HepG2 (cell line): ENCODE results near the gene SFXN5. TPM values are rescaled to one million over a fixed set of nuclear protein-coding genes. Genes with fewer than 3 reads are reported as not detected.

Source experiments
- ADNP ChIP-seq: sonication (generic); formaldehyde crosslinking; IDR thresholded peaks from 2 replicates; pipeline ENCODE4 v1.4.0; 2020; ENCODE audit warnings: missing genetic modification reagents
- ATF6 ChIP-seq: sonication (generic); formaldehyde crosslinking; conservative IDR thresholded peaks from 2 replicates; pipeline ENCODE4 v1.4.0; 2020; ENCODE audit warnings: missing genetic modification reagents
- CENPBD1 ChIP-seq: sonication (generic); formaldehyde crosslinking; IDR thresholded peaks from 2 replicates; pipeline ENCODE4 v1.8.0; 2022; ENCODE audit warnings: missing genetic modification reagents, low read depth, mild to moderate bottlenecking, borderline replicate concordance
- CREBL2 ChIP-seq: sonication (generic); formaldehyde crosslinking; IDR thresholded peaks from 2 replicates; pipeline ENCODE4 v1.8.1; 2023; ENCODE audit warnings: missing genetic modification reagents, mild to moderate bottlenecking, borderline replicate concordance
- DNMT1 ChIP-seq: sonication (generic); formaldehyde crosslinking; IDR thresholded peaks from 2 replicates; pipeline ENCODE4 v1.5.1; 2020; ENCODE audit warnings: mild to moderate bottlenecking, missing genetic modification reagents
- HMGXB3 ChIP-seq: sonication (generic); formaldehyde crosslinking; IDR thresholded peaks from 2 replicates; pipeline ENCODE4 v1.4.0; 2020; ENCODE audit warnings: missing genetic modification reagents, borderline replicate concordance
- HNRNPK ChIP-seq: fragments of 200-400 bp; formaldehyde crosslinking; IDR thresholded peaks from 2 replicates; pipeline ENCODE4 v1.6.1; 2018; ENCODE audit warnings: low read length, low read depth, moderate library complexity, mild to moderate bottlenecking; ENCODE audit not compliant: poor library complexity, severe bottlenecking
- PHB2 ChIP-seq: fragments of 450-650 bp; IDR thresholded peaks from 2 replicates; pipeline ENCODE4 v1.6.1; 2018; ENCODE audit not compliant: partially characterized antibody
- SYNCRIP ChIP-seq: fragments of 200-400 bp; formaldehyde crosslinking; IDR thresholded peaks from 2 replicates; pipeline ENCODE4 v1.6.1; 2018; ENCODE audit warnings: mild to moderate bottlenecking, low read depth, low read length; ENCODE audit not compliant: insufficient read depth
- ZFP91 ChIP-seq: sonication (generic); formaldehyde crosslinking; IDR thresholded peaks from 2 replicates; pipeline ENCODE4 v1.9.0; 2022; ENCODE audit warnings: missing genetic modification reagents, mild to moderate bottlenecking, borderline replicate concordance
- ZNF121 ChIP-seq: sonication (generic); formaldehyde crosslinking; IDR thresholded peaks from 2 replicates; pipeline ENCODE4 v1.5.0; 2020; ENCODE audit warnings: mild to moderate bottlenecking, missing genetic modification reagents
- ZNF281 ChIP-seq: sonication (generic); formaldehyde crosslinking; IDR thresholded peaks from 2 replicates; pipeline ENCODE4 v1.4.0; 2020; ENCODE audit warnings: missing genetic modification reagents, borderline replicate concordance
- ZSCAN29 ChIP-seq: sonication (generic); formaldehyde crosslinking; conservative IDR thresholded peaks from 2 replicates; pipeline ENCODE4 v1.4.0; 2020; ENCODE audit warnings: mild to moderate bottlenecking, missing genetic modification reagents
- ZSCAN5A ChIP-seq: sonication (generic); formaldehyde crosslinking; IDR thresholded peaks from 2 replicates; pipeline ENCODE4 v1.8.0; 2022; ENCODE audit warnings: mild to moderate bottlenecking, missing genetic modification reagents, borderline replicate concordance
- polyA plus RNA-seq, 8 experiments: library from polyadenylated mRNA; depleted of rRNA in 3 of 8; stranded (reverse) in 7 of 8; unstranded in 1 of 8; fragments of >200 nt; fragmentation: Illumina TruSeq in 4 of 8; extraction: Trizol in 4 of 8; gene quantifications; 2 replicates each; pipeline versions ENCODE4 v1.2.1 to v1.2.3, GENCODE V29; 2011 to 2016; ENCODE audit warnings: low read depth in 4 of 8, missing spikeins in 1 of 8, mixed read lengths in 1 of 8; ENCODE audit not compliant: insufficient read depth in 1 of 8
- total RNA-seq, 5 experiments: library from RNA; depleted of rRNA; stranded (reverse); fragments of >200 nt; fragmentation: Illumina TruSeq; extraction: Trizol; gene quantifications; 2 replicates each; pipeline ENCODE4 v1.2.3, GENCODE V29; 2016; ENCODE audit warnings: low read depth in 1 of 5

SFXN5 gene
- total and polyA plus RNA-seq, 2 of the 13 experiments (the other 11 are each of a cell fraction or from before 2014, with no cell fraction given) = 34.9 to 37.4 TPM

GRCh38 chr2:73020657-73021370, 50.7 kb downstream of the SFXN5 start (continued):
- TF ChIP-seq PHB2 (no peak), ATF6 (CRISPR knock-in tag) (no peak), CREBL2 (no peak), HNRNPK (no peak), HMGXB3 (CRISPR knock-in tag) (peak; percentile 69; the same call in 1 of the 2 replicates), SYNCRIP (no peak), DNMT1 (CRISPR knock-in tag) (no peak), ADNP (no peak), CENPBD1 (CRISPR knock-in tag) (no peak), ZSCAN5A (CRISPR knock-in tag) (0 out of 2 replicates have a peak, but pooled peaks have one; percentile 6), ZNF281 (CRISPR knock-in tag) (no peak), ZFP91 (peak; percentile 67; the same call in 1 of the 2 replicates), ZNF121 (CRISPR knock-in tag) (no peak; the same call in 1 of the 2 replicates), ZSCAN29 (CRISPR knock-in tag) (0 out of 2 replicates have a peak, but pooled peaks have one; percentile 36)
